GM21528 (cell line): Measurements from ENCODE around the gene INPP5A.
"Not testable (repeated sequence)": the region's sequence is repeated elsewhere in the genome, so short reads cannot be mapped to it uniquely, and the experiment has no call there.

Experiments
- ATAC-seq: cut with Tn5 transposase; IDR thresholded peaks from one replicate; pipeline ENCODE4 v1.9.1; 2021; ENCODE audit warnings: mild to moderate bottlenecking, moderate library complexity; ENCODE audit not compliant: unreplicated experiment, low FRiP score

The INPP5A gene

DNA sequence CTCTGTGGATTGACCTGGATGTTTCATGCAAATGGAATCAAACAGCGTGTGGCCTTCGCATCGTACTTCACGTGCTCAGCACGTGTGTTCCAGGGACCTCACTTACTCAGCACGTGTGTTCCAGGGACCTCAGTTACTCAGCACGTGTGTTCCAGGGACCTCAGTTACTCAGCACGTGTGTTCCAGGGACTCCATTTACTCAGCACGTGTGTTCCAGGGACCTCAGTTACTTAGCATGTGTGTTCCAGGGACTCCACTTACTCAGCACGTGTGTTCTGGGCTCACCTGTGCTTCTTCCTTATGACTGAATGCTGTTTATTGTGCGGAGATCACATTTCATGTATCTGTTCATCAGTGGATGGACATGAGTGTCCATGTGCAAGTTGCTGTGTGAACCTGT, 22.0 kb downstream of the INPP5A start:
- no peak for ATAC-seq

DNA sequence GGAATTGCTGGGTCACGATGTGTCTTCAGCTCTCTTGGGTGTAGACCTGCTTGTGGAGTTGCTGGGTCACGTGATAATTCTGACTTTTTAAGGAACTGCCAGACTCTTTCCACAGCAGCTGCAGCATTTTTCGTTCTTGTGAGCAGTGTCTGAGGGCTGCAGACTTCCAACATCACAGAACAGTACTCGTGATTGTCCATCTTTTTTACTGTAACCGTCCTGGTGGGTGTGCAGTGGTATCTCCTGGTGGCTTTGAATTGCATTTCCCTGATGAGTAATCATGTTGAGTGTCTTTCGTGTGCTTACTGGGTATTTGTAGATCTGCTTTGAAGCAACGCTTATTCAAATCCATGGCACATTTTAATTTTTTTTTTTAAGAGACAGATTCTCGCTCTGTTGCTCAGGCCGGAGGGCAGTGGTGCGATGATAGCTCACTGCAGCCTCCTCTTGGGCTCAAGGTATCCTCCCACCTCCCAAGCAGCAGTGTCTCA, 22.7 kb downstream of the INPP5A start:
- no peak for ATAC-seq

DNA sequence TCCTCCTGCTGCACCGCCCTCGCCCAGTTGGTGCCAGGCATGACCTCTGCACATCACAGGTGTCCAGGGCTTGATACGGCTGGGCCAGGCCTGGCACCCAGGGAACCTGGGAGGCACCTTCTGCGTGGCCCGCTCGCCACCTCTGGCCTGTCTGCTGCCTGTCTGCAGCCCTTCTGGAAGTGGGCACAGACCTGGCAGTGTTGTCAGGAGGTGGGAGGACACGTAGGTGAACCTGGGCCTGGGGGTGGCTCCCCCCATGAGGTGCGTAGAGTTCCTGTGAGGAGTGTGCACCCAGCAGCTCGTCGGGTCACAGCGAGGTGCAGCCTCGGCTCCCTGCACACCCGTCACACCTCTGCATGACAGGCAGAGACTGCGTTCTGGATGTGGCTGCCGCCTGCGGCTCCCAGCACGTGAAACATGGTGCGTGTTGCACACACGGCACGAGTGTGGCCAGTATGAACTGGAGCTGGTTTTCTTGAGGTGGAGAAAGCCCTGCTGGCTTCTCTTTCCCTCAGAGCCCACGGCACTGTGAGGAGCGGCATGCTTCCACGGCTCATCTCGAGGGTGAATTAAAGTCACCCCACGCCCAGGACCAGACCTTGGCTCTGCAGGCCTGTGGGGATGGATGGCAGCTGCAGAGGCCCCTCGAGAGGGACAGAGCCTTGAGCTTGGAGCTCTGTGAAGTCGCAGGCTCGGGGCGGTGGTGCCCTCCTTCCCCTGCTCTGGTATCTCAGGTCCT, 24.8 kb downstream of the INPP5A start:
- ATAC-seq: no peak

DNA sequence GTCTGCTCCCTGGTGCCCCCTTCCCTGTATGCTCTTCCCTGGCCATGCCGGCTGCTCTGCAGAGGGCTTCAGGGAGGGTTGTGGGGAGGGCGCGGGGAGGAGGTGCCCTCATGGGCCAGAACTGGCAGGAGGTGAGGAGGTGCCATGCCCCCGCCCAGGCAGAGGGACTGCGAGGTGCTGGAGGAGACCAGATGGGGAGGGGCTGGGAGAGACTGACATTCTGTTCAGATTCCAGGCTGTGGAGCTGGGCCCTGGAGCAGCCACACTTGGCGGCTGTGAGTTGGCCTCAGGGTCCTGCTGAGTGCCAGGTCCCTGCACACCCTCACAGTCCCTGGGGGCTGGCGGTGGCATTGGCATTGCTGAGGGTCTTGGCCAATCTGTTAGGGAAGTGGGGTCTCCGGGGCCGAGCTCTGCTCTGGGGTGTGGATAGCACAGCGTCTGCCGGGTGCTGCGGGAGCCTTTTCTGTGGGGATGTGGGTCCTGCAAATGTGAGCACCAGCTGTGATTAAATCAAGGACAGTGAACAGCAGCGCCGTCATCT, 25.4 kb downstream of the INPP5A start:
- ATAC-seq: no peak

DNA sequence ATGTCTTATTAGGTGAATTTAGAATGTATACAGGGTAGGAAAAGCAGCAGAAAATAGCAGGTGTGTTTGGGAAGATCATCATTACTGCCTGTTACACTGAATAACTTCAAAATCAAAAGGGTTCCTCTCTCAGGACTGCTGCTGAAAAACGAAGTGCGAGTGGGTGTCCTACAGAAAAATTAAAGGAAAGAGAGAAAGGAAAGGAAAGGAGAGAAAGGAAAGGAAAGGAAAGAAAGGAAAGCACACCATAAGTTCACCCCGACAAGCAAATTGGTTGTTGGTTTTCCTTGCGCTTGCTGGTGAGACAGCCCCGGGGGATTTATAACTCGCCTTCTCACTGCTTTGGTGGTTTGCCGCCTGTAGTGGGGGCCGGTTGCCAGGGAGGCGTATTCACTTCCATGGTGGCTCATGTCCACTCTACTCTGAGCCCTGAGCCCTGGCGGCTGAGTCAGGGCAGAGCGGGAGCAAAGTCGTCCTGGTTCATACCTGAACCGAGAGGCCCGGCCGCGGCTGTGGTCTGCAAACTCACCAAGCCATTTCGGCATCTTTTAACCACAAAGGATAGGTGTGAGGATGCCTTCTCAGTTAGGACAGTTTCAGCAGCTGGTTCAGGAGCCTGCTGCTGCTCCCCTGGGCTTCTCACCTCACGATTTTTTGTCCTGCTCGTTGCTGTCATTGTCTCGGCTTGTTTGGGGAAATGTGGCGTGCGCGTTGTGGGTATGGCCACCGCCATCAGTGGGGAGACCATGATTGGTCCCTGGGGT, 26.1 kb downstream of the INPP5A start:
- peak; percentile 79 for ATAC-seq

DNA sequence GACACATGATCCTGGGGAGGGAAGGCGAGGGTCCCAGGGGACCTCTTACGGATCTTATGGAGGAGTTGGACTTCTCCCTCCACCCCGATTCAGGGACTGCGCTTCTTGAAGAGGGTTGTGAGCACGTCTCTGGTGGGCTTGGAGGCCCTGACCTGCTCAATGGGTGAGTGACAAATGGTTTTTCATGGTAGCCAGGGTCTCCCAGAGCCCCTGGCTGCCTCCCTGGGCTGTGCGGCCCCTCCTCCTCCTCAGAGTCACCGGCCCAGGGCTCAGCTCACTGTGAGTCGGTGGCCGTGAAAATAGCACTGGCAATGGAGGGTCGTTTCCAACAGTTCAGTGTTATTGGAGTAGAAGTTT, 26.6 kb downstream of the INPP5A start:
- ATAC-seq: no peak

DNA sequence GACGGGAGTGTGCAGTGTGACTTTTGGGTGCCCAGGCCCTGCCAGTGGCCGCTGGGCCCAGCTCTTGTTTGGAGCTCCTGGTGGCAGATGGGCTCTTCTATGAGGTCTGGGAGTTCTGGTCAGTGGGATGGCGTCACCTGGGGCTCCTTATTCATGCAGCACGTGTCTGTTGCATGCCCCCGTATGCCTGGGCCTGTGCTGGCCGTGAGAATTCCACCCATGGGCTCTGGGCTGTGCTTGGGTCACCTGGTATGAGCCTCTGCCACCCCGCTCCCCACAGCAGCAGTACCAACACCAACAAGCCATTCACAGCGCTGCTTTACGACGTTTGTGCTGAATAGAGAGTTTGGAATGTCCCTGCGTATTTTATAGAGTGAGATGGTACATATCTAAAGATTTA, 27.1 kb downstream of the INPP5A start:
- ATAC-seq: no peak

DNA sequence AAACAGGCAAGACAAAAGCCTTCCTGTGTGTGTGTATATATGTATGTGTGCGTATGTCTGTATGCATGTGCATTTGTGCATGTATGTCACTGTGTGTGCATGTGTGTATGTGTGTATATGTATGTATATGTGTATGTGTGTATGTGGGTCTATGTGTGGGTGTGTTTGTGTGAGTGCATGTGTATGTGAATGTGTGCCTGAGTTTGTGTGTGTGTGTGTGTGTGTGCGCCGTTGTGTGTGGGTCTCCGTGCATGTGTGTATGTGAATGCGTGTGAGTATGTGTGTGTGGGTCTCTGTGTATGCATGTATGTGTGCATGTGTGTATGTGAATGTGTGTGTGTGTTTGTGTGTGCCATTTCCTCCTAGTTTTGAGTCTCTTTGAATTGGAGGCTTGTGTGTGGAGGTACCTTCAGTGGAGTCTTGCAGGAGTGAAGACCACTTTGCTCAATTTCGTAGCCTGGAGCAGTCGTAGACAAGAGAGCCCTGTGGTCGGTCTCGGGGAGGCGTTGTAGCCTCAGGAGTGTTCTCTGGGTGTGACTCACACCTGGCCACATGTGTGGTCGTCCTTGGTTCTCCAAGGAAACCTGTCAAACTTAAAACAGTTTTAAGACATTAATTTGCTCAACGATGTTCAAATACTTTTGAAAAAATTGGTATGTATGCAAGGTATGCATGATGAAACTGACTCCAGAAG, 28.1 kb downstream of the INPP5A start:
- no peak for ATAC-seq

DNA sequence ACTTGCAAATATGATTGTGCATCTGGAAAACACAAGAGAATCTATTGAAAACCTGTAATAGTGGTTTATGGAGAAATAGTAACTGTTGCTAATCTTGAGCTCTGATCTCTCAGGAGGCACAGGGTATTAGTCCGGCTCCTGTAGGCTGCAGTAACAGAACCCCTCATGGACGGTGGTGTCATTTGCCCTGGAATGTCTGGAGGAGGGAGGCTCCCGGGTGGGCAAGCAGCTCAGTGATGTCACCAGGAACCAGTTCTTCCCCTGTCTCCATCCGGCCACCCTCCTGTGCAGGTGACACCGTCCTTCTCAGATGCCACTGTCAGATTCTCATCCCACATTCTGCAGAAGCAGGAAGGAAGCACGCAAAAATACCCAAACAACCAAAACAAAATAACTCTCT, 29.3 kb downstream of the INPP5A start:
- ATAC-seq: no peak

DNA sequence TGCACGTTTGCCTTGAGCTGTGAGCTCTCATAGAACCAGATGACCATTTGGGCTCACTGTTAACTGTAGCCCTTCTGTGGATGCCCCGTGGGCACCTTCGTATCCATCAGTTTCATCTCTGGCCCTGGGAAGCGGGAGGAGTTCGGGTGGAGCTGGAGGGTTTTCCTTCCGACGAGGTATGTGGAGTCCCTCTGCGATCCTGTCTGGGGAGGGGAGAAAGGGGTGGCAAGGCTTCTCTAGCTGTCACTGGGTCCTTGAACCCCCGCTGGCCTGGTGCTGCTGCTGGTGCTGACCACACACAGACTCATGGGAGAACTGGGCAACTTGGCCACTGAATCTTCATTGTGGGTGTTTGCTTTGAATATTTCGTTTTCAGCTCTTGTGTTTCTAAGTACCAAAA, 32.7 kb downstream of the INPP5A start:
- no peak for ATAC-seq

DNA sequence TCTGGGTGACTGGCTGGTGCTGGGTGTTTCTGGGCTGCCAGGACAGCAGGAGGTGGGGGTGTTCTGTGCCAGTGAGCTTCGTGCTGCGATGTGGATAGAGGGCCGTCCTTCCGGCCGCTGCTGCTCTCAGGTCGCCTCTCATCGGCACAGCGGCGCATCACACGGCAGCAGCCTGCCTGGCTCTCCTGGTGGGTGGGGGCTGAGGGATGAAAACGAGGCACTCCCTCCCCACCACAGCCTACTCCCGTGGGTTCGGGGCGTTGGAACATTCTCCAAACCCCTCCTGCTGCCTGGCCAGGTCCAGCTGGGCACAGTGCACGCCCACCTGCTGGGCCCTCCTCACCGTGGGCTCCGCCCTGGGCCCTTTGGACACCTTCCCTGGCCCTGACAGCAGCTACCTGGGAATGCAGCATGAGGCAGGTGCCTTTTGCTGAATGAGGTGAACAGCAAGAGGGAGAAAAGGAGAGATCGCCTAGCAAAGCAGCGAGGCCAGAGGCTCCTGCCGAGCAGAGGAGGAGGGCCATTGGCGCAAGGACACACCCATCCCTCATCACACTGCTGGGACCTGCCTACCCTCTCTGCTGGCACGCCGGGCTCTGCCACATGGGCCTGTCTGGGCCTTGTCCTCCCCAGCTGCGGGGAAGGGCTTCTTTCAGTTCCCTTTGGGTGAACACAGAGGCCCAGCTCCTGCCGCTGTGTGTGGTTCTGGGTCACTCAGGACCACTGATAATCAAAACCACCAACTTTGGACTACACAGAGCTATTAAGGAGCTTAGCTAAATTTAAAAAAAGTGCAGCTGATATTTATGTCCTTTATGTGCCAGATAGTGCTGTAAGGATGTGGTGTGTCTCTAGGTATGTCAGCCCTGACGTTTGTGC, 33.4 kb downstream of the INPP5A start:
- peak; percentile 47 for ATAC-seq

DNA sequence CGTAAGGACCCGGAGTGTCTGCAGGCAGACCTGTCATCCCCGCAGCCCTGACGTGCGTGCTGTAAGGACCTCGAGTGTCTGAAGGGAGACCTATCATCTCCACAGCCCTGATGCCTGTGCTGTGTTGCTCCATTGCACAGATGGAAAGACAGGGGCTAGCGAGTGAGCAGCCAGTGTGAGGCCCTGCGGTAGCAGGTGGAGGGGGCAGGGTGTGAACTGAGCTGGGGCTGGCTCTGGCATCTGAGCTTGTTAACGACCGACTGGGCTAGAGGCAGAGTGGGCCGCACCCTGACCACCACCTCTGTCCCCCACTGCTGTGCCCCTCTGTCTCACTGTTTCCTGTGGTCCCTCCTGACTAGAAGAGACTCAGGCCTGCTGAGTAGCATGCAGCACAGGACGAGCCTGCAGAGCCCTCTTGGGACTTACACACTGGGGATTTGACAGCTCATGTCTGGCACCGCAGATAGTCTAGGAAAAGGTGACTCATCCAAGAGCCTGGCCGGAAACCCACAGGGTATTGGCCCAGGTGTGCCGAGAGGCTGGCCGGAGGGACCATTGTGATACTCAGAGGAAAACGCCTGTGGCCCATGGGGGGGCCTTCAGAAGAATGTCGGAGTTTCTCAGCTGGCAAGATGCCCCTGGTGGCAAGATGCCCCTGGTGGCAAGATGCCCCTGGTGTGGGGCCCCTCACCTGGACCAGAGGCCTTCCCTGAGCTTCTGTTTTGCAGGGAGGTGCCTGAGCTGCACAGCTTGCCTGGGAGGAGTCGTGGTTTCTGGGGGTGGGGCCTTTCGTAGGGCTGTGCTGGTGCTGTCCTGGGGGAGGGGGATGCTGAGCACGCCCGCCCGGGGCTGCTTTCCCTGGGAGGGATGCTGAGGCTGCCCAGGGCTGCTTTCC, 34.3 kb downstream of the INPP5A start:
- ATAC-seq: peak; percentile 75

DNA sequence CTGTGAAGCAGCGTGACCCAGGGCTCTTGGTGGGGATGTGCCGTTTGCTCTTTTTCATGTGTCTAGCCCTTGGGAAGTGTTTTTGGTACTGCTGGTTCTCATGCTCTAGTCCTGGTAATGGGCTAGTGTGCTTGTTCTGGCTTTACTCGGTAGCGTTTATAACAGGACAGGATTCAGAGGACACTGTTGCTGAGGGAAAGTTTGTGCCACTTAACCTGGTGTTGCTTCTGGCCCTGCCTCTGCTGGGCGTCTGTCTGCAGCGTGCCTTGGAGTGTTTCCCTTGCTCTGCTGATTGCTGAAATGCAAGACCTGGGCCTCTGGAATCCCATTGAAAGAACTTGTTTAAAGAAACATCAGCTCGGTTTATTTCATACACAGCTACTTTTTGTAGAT, 35.0 kb downstream of the INPP5A start:
- ATAC-seq: no peak

DNA sequence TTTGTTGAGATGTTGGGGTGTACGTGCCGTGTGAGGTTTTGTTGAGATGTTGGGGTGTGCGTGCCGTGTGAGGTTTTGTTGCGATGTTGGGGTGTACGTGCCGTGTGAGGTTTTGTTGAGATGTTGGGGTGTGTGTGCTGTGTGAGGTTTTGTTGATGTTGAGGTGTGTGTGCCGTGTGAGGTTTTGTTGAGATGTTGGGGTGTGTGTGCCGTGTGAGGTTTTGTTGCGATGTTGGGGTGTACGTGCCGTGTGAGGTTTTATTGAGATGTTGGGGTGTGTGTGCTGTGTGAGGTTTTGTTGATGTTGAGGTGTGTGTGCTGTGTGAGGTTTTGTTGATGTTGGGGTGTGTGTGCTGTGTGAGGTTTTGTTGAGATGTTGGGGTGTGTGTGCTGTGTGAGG, 35.4 kb downstream of the INPP5A start:
- not testable (repeated sequence) for ATAC-seq

DNA sequence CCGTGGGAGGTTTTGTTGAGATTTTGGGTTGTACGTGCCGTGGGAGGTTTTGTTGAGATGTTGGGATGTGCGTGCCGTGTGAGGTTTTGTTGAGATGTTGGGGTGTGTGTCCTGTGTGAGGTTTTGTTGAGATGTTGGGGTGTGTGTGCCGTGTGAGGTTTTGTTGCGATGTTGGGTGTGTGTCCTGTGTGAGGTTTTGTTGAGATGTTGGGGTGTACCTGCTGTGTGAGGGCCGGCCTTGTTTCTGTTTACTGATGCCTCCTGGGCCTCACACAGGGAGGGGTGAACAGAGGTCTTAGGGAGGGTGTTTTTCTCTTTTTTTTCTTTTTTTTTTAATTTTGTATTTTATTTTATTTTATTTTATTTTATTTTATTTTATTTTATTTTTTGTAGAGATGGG, 36.7 kb downstream of the INPP5A start:
- ATAC-seq: no peak

DNA sequence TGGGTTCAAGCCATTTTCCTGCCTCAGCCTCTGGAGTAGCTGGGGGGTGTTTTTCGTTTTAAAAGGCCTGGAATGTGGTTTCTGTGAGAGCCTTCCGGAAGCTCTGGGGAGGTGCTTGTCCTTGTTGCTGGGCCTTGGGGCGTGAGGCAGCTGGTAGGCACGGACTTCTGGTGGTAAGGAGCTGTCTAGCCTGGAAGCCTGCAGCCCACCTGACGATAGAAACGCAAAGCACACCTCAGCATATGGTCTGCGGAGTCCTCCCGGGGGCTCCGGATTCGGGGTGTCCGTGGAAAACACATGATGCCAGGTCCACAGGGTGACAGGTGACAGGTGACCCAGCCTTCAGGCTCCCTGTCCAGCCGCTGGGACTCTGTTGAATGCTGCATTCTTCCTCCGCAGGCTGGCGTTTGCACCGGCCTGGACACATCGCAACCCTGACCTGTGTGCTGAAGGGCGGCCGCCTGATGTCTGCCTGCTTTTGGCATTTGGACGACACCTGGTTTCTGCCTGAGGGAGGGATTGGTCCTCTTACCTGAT, 37.3 kb downstream of the INPP5A start:
- no peak for ATAC-seq

DNA sequence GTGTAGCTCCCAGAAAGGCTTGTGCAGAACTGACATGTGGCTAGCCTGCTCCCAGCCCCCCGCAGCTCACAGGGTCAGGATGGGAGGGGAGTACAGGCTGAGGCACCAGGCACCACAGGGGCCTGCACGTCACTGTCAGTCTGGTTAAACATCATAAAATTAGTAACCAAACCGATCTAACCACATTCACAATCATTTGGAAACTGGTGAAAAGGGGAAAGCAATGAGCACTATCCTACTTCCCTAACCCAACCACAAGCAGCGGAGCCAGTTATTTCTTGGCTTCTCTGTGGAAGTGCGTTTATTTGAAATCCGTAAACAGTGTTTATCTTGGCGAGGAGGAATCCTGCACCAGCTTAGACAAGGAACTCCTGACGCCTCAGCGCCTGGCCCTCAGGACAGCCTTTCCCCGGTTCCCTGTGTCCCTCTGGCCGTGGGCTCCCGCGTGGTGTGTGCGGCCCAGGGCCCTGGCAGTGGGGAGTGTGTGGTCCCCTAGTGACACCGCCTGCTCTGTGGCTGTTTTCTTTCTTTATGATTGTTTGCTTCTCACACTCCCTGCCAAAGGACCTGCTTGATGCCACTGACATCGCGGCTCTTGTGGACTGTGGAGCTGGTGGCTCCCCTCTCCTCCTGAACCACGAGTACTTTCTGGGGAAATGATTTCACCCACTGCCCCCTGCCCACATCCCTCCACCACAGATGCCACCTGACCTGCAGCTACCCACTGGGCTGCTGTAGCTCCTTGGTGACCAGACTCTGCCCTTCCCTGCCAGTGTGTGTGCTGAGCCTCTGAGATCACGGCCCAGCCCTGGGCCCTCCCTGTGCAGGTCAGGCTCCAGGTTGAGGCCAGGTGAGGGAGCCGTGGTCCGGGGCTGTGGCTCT, 38.0 kb downstream of the INPP5A start:
- peak; percentile 32 for ATAC-seq
